SIG-M5 treated with dmso at 0.1 percent for 504 hours (cell line): ENCODE results near the gene CARD19.

Source experiments
- DNase-seq: peaks from one replicate; lab custom pipeline; 2025; ENCODE audit not compliant: unreplicated experiment; lab: John Stamatoyannopoulos, UW

Gene CARD19, protein sequence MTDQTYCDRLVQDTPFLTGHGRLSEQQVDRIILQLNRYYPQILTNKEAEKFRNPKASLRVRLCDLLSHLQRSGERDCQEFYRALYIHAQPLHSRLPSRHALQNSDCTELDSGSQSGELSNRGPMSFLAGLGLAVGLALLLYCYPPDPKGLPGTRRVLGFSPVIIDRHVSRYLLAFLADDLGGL

GRCh38 chr9:93096131-93096802, at the start of gene CARD19:
TSS of gene CARD19 (plus strand) at chr9:93096217. CDS start at chr9:93096346, 129 bp downstream.
- no peak for DNase-seq

DNA sequence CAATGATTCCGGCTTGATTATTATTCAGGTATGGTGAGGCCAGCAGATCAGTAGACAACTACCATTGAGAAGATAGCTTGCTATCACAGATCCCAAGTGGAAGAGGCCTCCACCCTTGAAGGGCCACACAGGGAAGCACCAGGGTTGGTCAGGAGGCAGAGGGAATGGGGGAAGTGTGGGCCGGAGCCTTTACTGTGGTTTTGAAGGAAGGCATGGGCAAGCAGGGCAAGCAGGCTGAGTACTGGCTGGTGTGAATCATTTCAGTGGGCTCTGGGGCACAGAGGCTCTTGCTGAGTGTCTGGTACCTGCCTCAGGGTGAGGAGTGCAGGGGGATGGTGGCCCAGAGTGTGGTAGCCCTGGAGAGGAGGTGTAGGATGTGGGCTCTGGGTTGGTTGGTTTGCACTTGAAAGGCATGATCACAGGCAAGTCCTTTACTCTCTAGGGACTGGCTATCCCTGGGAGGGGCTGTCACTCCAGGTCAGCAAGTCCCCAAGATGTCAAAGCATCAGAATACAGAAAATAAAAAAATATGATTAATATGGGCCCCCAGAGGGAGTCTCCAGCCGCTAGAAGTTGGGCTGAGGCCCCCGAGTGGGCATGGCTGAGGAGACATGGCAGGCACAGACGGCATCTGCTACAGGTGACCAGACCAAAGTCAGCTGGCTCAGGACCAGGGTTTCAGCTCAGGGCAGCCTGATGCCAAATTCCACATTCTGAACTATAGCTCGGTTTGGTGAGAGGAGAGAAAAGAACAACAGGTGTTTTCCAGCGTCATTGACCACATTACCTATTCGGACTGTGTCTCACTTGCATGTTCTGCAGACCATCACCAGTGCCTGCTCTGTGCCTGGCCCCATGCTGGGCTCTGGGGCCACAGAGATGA, 47.2 kb upstream of the CARD19 start:
- no peak for DNase-seq

GRCh38 chr9:93049491-93049890, 46.5 kb upstream of the CARD19 start:
- DNase-seq = no peak

DNA sequence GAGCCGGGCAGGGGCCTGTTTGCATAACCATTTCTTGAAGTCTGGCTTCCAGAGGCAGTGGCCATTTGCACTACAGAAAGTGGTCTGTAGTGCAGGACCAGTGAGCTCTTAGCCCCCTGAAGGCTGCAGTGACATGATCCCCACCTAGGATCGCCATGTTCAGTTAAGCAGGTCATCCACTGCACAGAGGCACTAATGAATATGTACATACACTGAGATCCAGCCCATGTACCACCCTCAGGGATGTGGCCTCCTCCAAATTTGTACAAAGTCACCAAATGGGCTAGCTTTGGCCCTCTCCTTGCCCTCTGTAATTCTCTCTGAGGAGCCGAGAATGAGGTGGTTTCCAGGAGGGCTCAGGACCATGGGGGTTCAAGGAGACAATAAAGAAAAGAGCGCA, 45.8 kb upstream of the CARD19 start:
- no peak for DNase-seq

- DNase-seq = no peak
Observed at GRCh38 chr9:93051680-93052089, 44.3 kb upstream of the CARD19 start.

GRCh38 chr9:93052791-93053540, 43.1 kb upstream of the CARD19 start:
- no peak for DNase-seq

GRCh38 chr9:93053781-93054331, 42.2 kb upstream of the CARD19 start:
- no peak for DNase-seq

- no peak for DNase-seq
Observed at GRCh38 chr9:93054758-93055704, 41.0 kb upstream of the CARD19 start.

GRCh38 chr9:93057042-93057702, 38.8 kb upstream of the CARD19 start:
- no peak for DNase-seq

DNA sequence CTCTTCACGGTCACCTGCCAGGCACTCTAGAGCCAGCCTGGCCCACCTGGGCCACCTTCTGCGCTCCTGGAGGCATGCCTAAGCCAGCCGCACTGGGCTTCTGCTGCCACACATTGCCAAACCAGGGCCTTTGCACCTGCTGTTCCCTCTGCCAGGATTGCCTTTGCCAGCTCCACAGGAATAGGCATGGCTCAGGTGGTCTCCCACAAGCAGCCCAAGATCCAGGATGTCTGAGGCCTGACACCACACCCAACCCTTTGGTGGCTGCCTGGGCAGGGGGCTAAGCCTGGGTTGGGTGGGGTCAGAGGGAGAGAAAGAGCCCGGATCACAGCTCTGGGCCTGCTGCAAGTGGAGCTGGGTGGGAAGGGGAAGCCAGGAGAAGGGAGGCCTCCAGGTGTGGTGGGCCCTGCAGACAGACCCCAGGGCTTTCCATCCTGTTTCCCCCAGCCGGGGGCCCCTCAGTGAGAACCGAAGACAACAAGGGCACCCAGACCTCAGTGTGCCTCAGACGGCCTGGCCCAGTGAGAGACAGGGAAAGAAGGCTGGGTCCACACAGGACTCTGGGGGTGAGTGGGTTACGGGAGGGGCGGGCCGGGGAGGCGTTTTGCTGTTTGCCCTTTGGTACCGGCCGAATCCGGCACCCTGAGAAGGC, 38.2 kb upstream of the CARD19 start:
- DNase-seq = no peak

DNA sequence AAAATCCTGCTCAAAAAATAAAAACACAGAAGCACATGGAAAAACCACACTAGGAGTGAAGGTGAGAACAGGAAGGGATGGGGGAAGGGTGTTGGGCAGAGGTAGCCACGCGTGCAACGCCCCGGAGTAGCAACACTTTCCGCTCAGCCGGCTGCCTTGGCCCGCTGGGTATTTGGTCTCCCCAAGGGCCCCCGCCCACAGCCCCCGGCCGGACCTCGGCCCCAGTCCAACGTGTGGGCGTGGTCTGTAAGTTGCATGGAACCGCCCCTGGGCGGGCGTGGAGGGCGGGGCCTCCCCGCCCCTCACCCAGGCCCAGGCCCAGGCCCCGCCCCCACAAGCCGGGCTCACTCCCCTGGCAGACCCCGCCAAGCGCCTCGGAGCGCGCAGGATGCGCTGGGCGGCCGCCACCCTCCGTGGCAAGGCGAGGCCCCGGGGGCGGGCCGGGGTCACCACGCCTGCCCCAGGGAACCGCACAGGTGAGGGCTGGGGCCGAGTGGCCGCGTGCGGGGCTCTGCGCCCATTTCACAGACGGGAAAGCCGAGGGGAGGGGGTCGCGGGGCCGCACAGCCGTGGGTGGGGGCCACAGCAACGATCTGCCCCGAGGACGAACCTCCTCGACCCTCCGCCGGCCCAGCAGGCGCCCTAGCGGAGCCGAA, 37.5 kb upstream of the CARD19 start, which contains the start of gene SUSD3:
Gene SUSD3, plus strand, starts transcription at position 347 of the 656 bp plus-strand sequence. Its CDS starts 42 bp downstream, at position 389.
- no peak for DNase-seq

- no peak for DNase-seq
Observed at GRCh38 chr9:93059011-93059714, 36.9 kb upstream of the CARD19 start.

- DNase-seq = no peak
Observed at GRCh38 chr9:93059715-93060578, 36.1 kb upstream of the CARD19 start.

GRCh38 chr9:93060746-93061259, 35.2 kb upstream of the CARD19 start:
- DNase-seq = no peak

- DNase-seq = no peak
Observed at GRCh38 chr9:93061260-93061751, 34.7 kb upstream of the CARD19 start.
